Osteoblast (primary cell): ENCODE results near the gene DPP10. TPM values are rescaled to one million over a fixed set of nuclear protein-coding genes. Genes with fewer than 3 reads are reported as not detected.
"Not testable (repeated sequence)": the region's sequence is repeated elsewhere in the genome, so short reads cannot be mapped to it uniquely, and the experiment has no call there.

ENCODE experiments used
- DNase-seq: peaks from one replicate; pipeline ENCODE4 v3.0.0; 2011; ENCODE audit warnings: low spot score, mixed read lengths; ENCODE audit not compliant: insufficient read length; ENCODE audit errors: missing footprints
- H2AFZ ChIP-seq: 2 replicates; pipeline ENCODE4 v1.6.0; 2011; ENCODE audit warnings: mild to moderate bottlenecking, low read length
- H3K27ac ChIP-seq: 2 replicates; pipeline ENCODE4 v1.5.1; 2011; ENCODE audit warnings: mild to moderate bottlenecking, low read depth, low read length, moderate library complexity
- H3K27me3 ChIP-seq: 2 replicates; pipeline ENCODE4 v1.6.0; 2012; ENCODE audit warnings: mild to moderate bottlenecking, control low read depth, inconsistent platforms, low read length, moderate library complexity; ENCODE audit not compliant: insufficient read depth
- H3K36me3 ChIP-seq: 2 replicates; pipeline ENCODE4 v1.5.1; 2011; ENCODE audit warnings: mild to moderate bottlenecking, low read length, control low read depth, moderate library complexity; ENCODE audit not compliant: insufficient read depth
- H3K4me1 ChIP-seq: 2 replicates; pipeline ENCODE4 v1.5.1; 2011; ENCODE audit warnings: mild to moderate bottlenecking, low read length, control low read depth, moderate library complexity; ENCODE audit not compliant: insufficient read depth
- H3K4me2 ChIP-seq: 2 replicates; pipeline ENCODE4 v1.6.0; 2011; ENCODE audit warnings: mild to moderate bottlenecking, low read length; ENCODE audit not compliant: insufficient read depth
- H3K4me3 ChIP-seq: fragments of 200-600 bp; sonication (generic); 3 replicates; pipeline ENCODE4 v1.5.1; 2012; ENCODE audit warnings: mild to moderate bottlenecking, low read length, inconsistent platforms; ENCODE audit not compliant: insufficient read depth
- H3K79me2 ChIP-seq: 2 replicates; pipeline ENCODE4 v1.6.0; 2012; ENCODE audit warnings: mild to moderate bottlenecking, low read length, control low read depth, inconsistent platforms; ENCODE audit not compliant: insufficient read depth
- H3K9me3 ChIP-seq: 2 replicates; pipeline ENCODE4 v1.5.1; 2011; ENCODE audit warnings: low read depth, low read length, control low read depth
- H4K20me1 ChIP-seq: 2 replicates; pipeline ENCODE4 v1.6.0; 2012; ENCODE audit warnings: mild to moderate bottlenecking, low read length, control low read depth; ENCODE audit not compliant: insufficient read depth
- CTCF ChIP-seq: IDR thresholded peaks from 2 replicates; pipeline ENCODE4 v1.5.1; 2011; ENCODE audit warnings: mild to moderate bottlenecking, low read depth, low read length, moderate library complexity; ENCODE audit errors: extremely low read depth
- total RNA-seq: library from RNA; depleted of rRNA; stranded (reverse); fragments of >200 nt; gene quantifications from 2 replicates; pipeline ENCODE4 v1.2.3, GENCODE V29; 2012

DPP10 gene
- total RNA-seq, 1 donor = not detected

- H3K36me3 ChIP-seq = no peaks in the 10 kb centered on the region
- no peak overlapping the region for H3K27ac ChIP-seq
- H3K79me2 ChIP-seq = no peaks in the 10 kb centered on the region
- H4K20me1 ChIP-seq = no peaks in the 10 kb centered on the region
- H3K9me3 ChIP-seq = peaks cover 3% of the 10 kb centered on the region
- H3K4me2 ChIP-seq = no peak overlapping the region
- no peak for TF ChIP-seq CTCF
- H3K4me1 ChIP-seq = no peaks in the 10 kb centered on the region
- H3K27me3 ChIP-seq = no peaks in the 10 kb centered on the region
- no peak for DNase-seq
- H2AFZ ChIP-seq = no peak overlapping the region
- no peak overlapping the region for H3K4me3 ChIP-seq
Observed at GRCh38 chr2:115084446-115084845, 642.0 kb downstream of the DPP10 start.

GRCh38 chr2:115086051-115086620 is 643.7 kb downstream of the DPP10 start:
- not testable (repeated sequence) for H3K9me3 ChIP-seq, H2AFZ ChIP-seq, H3K36me3 ChIP-seq, H3K4me2 ChIP-seq, H4K20me1 ChIP-seq, H3K27ac ChIP-seq, DNase-seq, H3K27me3 ChIP-seq, H3K4me3 ChIP-seq, H3K4me1 ChIP-seq, H3K79me2 ChIP-seq

- Histone ChIP-seq H3K4me2 (no peak overlapping the region), H3K4me3 (no peak overlapping the region), H3K27me3 (no peaks in the 10 kb centered on the region), H4K20me1 (no peaks in the 10 kb centered on the region), H3K4me1 (no peaks in the 10 kb centered on the region), H3K27ac (no peak overlapping the region), H3K9me3 (no peaks in the 10 kb centered on the region), H3K79me2 (no peaks in the 10 kb centered on the region), H3K36me3 (no peaks in the 10 kb centered on the region), H2AFZ (no peak overlapping the region)
- no peak for TF ChIP-seq CTCF
- no peak for DNase-seq
Observed at GRCh38 chr2:115094441-115094840, 652.0 kb downstream of the DPP10 start.

GRCh38 chr2:115105966-115106365 is 663.5 kb downstream of the DPP10 start:
- Histone ChIP-seq H3K9me3 (no peaks in the 10 kb centered on the region), H3K4me1 (no peaks in the 10 kb centered on the region)
- DNase-seq = no peak

More at GRCh38 chr2:115105966-115106365, 663.5 kb downstream of the DPP10 start:
- no peak overlapping the region for H2AFZ ChIP-seq
- H4K20me1 ChIP-seq = no peaks in the 10 kb centered on the region
- no peak overlapping the region for H3K27ac ChIP-seq
- H3K27me3 ChIP-seq = no peaks in the 10 kb centered on the region
- H3K79me2 ChIP-seq = no peaks in the 10 kb centered on the region
- no peaks in the 10 kb centered on the region for H3K36me3 ChIP-seq
- no peak for TF ChIP-seq CTCF
- H3K4me3 ChIP-seq = no peak overlapping the region
- no peak overlapping the region for H3K4me2 ChIP-seq
